GM12874 (cell line): ENCODE measurements around the gene MUC4.

Source experiments
- TF ChIP-seq, protein P1 (sequence below): IDR thresholded peaks from 2 replicates; pipeline ENCODE4 v1.5.1; 2011; ENCODE audit warnings: low read depth, mild to moderate bottlenecking, control low read depth, low read length, moderate library complexity; ENCODE audit not compliant: insufficient read depth

The MUC4 gene

DNA sequence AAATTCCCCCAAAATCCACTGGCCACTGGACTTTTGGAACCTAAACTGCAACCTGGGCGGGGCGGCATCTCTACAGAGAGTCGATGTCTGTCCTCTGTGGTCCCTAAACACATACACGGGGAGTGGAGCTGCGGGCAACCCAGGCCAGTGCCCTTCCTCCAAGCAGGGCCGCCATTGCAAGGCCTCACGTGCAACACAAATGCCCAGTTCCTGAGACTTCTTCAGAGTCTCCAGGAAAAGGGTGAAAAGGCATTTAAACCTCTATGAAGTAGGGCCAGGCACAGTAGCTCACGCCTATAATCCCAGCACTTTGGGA is 4.9 kb downstream of the MUC4 start:
- TF ChIP-seq, protein P1, sequence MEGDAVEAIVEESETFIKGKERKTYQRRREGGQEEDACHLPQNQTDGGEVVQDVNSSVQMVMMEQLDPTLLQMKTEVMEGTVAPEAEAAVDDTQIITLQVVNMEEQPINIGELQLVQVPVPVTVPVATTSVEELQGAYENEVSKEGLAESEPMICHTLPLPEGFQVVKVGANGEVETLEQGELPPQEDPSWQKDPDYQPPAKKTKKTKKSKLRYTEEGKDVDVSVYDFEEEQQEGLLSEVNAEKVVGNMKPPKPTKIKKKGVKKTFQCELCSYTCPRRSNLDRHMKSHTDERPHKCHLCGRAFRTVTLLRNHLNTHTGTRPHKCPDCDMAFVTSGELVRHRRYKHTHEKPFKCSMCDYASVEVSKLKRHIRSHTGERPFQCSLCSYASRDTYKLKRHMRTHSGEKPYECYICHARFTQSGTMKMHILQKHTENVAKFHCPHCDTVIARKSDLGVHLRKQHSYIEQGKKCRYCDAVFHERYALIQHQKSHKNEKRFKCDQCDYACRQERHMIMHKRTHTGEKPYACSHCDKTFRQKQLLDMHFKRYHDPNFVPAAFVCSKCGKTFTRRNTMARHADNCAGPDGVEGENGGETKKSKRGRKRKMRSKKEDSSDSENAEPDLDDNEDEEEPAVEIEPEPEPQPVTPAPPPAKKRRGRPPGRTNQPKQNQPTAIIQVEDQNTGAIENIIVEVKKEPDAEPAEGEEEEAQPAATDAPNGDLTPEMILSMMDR: no peak

DNA sequence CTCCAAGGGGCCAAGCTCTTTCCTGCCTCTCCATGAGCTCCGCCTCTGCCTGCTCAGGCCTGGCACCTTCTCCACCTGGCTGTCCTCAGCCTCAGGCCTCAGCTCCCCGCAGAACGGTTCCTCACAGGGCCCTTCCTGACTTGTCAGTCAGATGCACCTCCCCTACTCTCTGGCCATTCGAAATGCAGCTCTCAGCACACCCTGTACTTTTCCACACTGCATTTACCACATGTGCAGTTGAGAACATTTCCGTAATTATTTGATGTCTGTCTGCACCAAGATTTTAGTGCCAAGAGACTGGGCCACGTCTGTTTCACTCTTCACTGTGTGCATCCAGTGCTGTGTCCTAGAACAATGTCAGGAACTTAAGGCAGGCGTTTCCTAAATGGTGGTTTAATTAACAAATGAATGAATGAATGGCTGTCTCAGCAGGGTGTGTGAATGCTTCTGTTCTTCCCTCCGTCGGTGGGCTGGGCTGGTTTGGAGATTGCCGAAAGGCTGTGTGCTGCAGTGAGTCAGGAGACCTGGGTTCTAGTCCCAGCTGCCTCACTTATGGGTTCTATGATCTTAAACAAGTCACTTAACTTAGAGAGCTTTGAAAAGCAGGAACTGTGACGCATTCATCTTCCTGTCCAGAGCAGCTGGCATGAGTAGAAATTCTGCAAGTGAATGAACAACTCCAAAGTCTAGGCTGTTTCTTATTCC is 5.4 kb downstream of the MUC4 start:
- TF ChIP-seq, protein P1: no peak

DNA sequence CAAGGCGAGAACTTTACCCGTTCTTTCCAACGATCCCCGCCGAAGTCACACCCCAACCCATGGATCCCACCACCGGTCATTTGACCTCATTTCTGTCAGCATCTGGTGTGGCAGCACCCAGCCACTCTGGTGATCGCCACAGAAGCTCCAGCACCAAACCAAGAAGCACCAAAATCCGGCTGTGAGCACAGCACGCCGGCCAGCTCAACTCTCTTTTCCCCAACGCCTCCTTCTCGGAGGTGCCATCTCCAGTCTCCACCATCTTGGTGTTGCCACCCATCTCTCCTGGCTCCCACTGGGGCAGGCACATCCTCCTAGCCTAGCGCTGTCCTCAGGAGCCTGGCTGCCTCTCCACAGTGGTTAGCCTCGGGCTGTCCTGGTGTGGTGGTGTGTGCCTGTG is 6.5 kb downstream of the MUC4 start:
- TF ChIP-seq, protein P1: no peak

DNA sequence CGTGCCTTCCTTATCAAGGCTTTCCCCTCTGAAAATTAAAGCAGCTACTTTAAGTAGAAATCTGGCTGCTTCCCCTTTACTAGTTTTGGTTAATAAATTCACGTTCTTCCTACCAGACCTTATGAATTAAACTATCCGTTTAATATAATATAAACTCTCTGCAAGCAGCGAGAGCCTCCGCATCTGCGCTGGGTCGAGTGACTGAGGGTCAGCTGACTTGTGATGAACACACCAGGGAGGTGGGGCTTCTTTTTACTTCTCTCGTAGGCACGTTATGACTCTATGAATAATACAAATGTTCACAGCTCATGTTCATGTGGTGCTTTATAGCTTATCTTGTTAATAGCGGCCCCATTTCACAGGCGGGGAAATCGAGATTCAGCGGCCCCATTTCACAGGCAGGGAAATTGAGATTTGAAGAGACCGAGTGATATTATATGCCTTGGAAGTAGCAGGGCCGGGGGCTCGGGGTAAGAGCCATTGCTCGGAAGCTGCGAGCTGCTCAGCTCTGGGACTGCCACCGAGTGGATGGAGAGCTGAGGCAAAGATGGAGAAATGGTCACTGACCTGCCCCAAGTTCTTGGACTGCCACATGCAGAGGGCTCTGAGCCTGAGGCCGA is 8.3 kb downstream of the MUC4 start:
- TF ChIP-seq, protein P1: no peak

DNA sequence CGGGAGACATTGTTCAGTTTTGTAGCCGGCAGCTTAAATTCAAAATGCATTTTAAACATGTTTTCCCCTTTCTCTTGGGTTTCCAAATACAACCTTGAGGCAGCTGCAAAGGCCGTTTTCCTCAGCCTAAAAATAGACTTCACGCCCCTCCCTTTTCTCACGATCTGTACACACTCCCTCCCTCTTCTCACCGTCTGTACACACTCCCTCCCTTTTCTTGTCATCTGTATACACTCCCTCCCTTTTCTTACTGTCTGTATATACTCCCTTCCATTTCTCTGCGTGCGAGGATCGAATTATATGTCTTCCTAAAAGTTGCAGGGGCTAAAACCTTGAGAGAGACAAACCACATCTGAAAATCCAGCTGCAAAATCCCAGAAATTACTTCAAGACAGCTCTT is 8.9 kb downstream of the MUC4 start:
- TF ChIP-seq, protein P1: no peak

DNA sequence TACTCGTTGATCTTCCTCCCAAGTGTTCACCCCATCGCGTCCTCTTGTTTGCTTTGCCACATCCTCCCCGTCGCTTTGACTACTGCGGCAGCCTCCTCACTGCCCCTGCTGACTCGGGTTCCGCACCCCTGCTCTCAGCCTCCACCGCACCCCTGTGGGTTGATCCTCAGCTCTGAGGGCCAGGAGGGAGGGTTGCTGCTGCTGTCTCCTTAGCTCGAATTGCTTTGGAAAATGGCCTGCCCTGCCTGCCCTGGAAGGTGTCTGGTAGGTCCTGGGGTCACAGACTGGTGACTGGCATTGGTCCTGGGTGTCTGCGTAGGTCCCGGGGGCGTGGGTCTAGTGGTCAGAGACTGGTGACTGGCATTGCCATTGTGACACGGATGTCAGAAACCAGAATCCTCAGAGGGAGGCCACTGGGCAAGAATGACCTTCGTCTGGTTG is 9.4 kb downstream of the MUC4 start:
- TF ChIP-seq, protein P1: no peak

DNA sequence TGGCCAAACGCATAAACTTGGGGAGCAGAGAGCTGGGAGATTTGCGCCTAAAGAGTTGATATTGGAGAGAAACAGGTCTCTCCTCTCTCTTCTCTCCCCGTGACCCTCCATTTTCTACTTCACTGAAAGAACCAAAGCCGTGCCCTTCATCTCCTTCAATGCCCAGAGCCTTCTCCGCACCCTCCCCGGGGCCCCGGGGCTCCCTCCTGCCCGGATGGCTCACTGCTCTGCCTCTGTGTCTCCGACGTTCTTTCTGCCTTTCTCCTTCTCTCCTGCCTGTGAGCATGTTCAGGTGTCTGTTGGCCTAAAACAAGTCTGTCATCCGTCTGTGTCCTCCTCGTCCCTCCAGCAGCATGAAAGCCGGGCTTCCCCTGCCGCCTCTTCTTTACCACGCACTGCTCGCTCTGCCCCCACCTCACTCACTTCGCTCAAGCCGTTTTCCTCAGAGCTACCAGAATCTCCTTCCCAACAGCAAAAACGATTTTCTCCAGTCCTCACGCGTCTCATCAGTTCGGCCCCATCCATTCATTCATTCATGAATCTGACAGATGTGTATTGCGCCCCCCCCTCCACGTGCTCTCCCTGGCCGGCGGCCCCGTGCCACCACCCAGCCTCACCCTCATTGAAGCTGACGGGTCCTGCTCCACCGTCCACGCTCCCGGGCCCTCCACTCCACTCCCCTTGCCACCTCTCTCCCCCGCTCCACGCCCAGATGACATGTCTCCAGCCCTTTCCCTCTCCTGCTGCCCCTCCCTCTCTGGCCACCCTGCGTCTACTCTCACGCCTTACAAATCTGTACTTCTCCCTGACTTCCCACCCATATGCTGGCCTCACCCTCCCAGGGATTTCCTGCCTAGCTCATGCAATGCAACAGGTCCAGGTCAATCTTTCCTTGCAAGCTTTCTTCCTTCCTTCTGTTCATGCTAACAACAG is 10.2 kb downstream of the MUC4 start:
- TF ChIP-seq, protein P1: no peak
